DMS53 treated with DMSO at 0.1 percent for 48 hours (cell line): ENCODE data around the gene SPSB3.

Experiments used
- DNase-seq: peaks from one replicate; lab custom pipeline; 2025; ENCODE audit not compliant: unreplicated experiment; lab: John Stamatoyannopoulos, UW

SPSB3 gene

DNA sequence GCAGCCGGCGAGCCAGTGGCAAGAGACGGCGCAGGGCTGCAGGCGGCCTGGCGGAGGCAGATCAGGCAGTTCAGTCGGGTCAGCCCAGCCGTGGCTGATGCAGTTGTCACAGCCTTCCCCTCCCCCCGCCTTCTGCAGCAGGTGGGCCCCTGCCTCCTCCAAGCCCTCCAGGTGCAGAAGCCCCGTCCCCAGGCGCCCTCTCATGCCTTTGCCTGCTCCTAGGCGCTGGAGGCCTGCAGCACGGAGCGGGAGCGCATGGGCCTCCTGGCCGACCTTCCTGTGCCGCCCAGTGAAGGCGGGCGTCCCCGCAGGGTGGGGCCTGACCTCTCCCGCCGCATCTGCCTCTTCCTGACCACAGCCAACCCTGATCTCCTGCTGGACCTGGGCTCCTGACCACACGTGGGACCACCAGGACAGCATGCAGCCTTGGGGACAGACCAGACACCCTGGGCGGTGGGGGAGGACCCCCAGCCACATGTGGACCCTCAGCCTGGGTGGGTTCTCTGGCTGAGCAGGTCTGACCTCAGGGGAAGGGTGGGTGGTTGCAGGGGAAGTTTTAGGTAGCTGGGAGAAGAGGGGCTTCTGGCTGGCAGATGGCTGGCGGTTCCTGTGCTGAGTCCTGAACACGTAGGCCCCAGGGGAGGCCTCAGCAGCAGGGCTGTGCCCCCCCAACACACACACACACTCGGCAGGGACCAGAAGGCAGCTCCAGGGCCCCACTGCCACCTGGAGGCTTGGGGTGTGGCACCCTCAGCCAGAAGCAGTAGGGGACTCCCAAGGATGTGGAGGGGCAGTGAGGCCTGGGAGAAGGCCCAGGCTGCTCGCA is 6.3 kb downstream of the SPSB3 start:
- no peak for DNase-seq

DNA sequence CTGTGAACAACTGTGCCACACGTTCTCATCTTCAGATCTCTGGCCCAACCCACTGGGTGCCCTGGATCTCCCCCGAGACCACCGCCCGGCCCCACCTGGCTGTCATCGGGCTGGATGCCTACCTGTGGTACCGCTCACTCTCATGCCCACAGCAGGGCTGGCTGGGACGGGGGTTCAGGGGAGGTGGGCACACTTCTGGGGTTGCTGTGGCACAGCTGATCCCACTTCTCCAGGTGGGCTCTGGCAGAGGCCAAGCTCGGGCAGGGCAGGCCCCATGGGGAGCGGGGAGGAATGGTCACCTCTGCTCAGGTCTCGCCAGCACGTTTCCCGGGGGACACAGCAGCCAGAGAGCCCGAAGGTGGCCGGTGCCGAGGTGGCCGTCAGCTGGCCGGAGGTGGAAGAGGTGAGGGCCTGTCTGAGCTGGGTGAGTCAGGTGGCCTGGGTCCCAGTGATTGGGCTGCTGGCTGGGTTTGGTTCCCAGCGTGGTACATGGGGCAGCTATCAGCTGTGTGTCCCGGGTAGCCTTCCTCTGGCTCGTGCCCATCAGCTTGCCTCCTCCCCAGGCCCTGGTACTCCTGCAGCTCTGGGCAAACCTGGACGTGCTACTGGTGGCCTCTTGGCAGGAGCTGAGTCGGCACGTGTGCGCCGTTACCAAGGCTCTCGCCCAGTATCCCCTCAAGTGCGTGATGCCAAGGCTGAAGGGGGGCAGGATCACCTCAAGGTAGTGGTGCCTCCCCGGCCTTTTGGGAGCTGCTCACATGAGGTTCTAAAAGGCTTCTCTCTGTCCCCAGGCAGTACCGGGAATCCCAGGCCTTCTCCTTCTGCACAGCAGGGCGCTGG is 7.1 kb downstream of the SPSB3 start:
- DNase-seq = no peak

- no peak for DNase-seq
Measured at GRCh38 chr16:1774448-1774780, 8.0 kb downstream of the SPSB3 start.

DNA sequence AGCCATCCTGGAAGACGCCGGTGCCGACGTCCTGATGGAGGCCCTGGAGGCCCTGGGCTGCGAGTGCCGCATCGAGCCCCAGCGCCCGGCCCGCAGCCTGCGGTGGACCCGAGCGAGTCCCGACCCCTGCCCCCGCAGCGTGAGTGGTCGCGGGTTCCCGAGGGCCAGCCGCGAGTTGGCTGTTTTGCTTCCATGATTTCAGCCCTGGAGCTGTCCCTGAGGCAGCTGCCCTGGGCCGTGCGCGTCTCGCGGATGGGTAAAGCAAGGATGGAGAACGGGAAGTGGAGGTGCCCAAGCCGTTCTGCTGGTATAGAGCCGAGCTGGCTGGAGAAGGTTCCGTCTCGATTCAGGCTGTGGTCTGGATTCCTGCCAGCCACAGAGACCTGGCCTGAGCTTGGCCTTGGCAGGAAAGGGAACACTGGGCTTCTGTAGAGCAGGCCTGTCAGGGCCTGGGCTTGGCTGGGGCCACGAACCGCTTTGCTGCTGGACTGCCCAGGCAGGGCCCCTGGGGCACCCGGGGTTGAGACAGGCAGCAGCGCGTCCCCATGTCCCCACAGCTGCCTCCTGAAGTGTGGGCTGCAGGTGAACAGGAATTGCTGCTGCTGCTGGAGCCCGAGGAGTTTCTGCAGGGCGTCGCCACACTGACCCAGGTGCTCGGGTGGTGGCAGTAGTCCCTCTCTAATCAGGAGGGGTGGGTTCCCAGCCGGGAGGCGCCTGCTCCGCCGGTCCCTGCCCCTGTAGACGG is 8.5 kb downstream of the SPSB3 start:
- no peak for DNase-seq

- DNase-seq = peak; percentile 29
Measured at GRCh38 chr16:1772908-1773702, 9.3 kb downstream of the SPSB3 start, which contains the start of gene MRPS34. Gene MRPS34 (minus strand): TSS chr16:1773134. CDS start chr16:1773119, 15 bp downstream.

DNA sequence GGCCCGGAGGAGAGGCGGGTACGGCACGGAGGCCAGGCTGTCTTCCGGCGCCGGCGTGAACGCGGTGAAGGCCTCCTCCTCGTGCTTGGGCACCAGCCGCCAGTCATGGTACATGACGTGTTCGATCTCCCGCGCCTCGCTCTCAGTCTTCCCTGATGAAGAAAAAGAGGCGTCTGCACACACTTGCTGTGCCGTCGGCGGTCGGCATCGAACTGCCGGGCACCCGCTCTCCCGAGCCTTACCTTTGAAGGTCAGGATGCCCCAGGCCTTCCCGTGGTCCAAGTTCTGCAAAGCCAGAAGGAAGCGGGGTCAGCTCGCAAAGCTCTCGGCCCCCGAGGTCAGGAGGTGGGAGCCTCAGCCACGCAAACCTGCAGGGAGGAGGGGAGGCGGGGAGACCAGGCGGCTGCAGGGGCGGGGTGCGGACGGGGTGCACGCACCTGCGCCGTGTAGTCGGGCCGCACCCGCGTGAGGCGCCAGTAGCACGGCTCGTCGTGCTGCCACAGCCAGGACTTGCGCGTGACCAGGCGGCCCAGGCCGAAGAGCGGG is 9.9 kb downstream of the SPSB3 start, which contains the start of gene EME2:
Gene EME2 (plus strand): TSS at position 449 of the 546 bp plus-strand sequence. CDS start 418 bp downstream, outside the sequence.
- DNase-seq = no peak

GRCh38 chr16:1771864-1772361 is 10.5 kb downstream of the SPSB3 start:
- DNase-seq = no peak

DNA sequence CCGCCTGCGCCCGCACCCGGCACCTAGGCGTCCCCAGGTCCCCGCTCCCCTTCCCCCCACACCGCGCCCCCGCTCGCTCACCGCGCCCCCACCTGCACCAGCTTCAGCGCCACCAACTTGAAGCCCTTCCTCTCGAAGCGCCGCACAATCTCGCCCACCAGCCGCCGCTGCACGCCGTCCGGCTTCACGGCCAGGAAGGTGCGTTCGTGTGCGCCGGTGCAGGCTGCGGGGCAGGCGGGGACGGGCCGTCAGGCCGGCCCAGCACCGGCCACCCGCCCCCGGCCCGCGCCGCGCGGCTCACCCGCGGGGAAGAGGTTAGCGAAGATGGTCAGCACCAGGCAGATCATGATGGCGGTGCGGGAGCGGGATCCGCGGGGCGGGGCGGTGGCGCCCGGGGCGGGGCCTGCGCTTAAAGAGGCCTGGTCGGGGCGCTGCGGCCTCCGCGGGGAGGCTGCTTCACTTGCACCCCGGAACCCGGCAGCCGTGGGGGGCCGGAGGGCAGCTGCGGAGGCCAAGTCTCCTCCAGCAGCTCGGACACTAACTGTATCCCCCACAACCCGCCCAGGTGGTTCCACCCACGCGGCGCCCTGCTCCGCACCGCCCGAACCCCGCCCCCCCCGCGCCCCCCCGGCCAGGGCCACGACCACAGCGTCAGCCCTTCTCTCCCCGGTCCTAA is 11.0 kb downstream of the SPSB3 start, which contains the start of gene NME3:
Gene NME3 (minus strand): TSS at position 356 of the 676 bp plus-strand sequence. CDS start 9 bp downstream, at position 347.
- DNase-seq = peak; percentile 7

GRCh38 chr16:1770328-1771187 is 11.8 kb downstream of the SPSB3 start:
- peak; percentile 80 for DNase-seq

DNA sequence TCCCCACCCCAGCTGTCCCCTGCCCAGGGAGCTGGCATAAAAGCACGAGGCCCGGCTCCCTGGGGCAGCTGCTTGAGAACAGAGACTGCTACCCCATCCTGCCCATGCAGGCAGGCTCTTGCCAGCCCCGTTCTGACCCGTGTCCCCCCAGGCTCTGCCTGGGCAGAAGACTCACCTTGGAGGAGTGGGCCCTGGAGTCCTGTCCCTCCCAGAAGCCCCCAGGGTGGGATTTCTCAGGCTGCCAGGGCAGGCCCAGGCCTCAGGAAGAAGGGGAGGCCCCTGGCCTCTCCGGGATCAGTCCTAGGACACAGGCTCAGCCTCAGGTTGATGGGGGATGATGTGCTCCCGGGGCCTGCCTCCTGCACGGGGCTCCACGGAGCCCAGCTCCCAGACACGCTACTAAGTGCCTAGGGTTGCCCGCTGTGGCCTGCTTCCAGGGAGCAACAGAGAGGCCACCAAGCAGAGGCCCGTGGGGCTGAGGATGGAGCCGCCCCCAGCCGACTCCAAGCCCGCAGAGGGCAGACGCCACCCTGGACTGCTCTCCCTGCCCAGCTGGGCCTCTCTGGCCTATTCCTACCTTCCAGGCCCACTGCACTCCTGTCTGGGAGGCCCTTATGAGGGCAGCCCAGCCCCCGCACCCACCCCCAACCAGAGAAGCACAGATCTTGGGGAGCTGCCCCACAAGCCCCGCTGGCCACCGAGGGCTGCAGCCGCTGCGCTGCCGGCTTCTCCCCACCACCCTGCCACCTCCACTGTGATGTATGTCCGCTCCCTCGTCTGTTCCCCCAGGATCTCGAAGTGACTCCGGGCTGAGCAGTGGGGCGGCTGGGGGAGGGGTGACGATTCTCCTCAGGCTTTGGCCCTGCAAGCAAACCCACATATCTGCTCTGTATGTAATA is 12.7 kb downstream of the SPSB3 start:
- DNase-seq = no peak

- no peak for DNase-seq
Measured at GRCh38 chr16:1768767-1769401, 13.5 kb downstream of the SPSB3 start.

DNA sequence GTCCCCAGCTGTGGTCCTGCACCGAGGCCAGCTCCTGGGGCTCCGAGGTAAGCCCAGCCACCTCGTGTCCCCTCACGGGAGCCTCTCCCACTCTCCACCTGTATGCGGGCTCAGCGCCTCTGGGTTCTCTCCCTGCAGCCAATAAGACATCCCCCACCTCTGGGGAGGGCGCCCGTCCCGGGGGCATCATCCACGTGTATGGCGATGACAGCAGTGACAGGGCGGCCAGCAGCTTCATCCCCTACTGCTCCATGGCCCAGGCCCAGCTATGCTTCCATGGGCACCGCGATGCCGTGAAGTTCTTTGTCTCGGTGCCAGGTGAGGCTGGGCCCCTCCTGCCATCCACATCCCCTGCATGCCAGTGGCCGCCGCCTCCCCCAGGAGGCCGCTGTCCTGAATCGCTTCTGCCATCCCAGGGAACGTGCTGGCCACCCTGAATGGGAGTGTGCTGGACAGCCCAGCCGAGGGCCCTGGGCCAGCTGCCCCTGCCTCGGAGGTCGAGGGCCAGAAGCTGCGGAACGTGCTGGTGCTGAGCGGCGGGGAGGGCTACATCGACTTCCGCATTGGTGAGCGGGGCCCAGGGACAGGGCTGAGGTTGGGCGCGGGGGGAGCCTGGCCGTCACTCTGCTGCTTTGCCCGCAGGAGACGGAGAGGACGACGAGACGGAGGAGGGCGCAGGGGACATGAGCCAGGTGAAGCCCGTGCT is 14.2 kb downstream of the SPSB3 start:
- no peak for DNase-seq

GRCh38 chr16:1767116-1767994 is 15.0 kb downstream of the SPSB3 start:
- no peak for DNase-seq

GRCh38 chr16:1766701-1767100 is 15.7 kb downstream of the SPSB3 start:
- DNase-seq = no peak

- DNase-seq = no peak
Measured at GRCh38 chr16:1766231-1766630, 16.1 kb downstream of the SPSB3 start.
